IgD-negative memory B cell (primary cell): ENCODE measurements around the gene ANXA1. TPM values are rescaled to one million over a fixed set of nuclear protein-coding genes. Genes with fewer than 3 reads are reported as not detected.
"Not testable (repeated sequence)": the region's sequence is repeated elsewhere in the genome, so short reads cannot be mapped to it uniquely, and the experiment has no call there.

ENCODE experiments used
- H3K27ac Mint-ChIP-seq, 3 donors: one replicate each; pipeline ENCODE4 v1.8.0; 2020 to 2022; ENCODE audit warnings: mild to moderate bottlenecking in 3 of 3, mixed read lengths in 3 of 3, moderate library complexity in 1 of 3
- H3K27me3 Mint-ChIP-seq: one replicate; pipeline ENCODE4 v1.8.0; 2021; ENCODE audit warnings: mixed read lengths
- H3K36me3 Mint-ChIP-seq: one replicate; pipeline ENCODE4 v1.8.0; 2020; ENCODE audit warnings: mild to moderate bottlenecking, mixed read lengths
- H3K4me1 Mint-ChIP-seq, 3 donors: one replicate each; pipeline ENCODE4 v1.8.0; 2020 to 2022; ENCODE audit warnings: mixed read lengths in 3 of 3, mild to moderate bottlenecking in 1 of 3
- H3K4me3 Mint-ChIP-seq, 4 donors: one replicate each; pipeline ENCODE4 v1.8.0; 2020 to 2022; ENCODE audit warnings: mild to moderate bottlenecking in 4 of 4, mixed read lengths in 4 of 4, moderate library complexity in 3 of 4
- H3K9me3 Mint-ChIP-seq, 3 donors: one replicate each; pipeline ENCODE4 v1.8.0; 2020 to 2021; ENCODE audit warnings: mixed read lengths in 3 of 3, mild to moderate bottlenecking in 1 of 3
- polyA plus RNA-seq: library from polyadenylated mRNA; unstranded; fragments of 300-500 nt; fragmentation: Illumina TruSeq; gene quantifications from one replicate; pipeline ENCODE4 v1.2.3, GENCODE V29; 2021

The ANXA1 gene
- polyA plus RNA-seq, 1 donor from 2014 or later, result 10.3 TPM

DNA sequence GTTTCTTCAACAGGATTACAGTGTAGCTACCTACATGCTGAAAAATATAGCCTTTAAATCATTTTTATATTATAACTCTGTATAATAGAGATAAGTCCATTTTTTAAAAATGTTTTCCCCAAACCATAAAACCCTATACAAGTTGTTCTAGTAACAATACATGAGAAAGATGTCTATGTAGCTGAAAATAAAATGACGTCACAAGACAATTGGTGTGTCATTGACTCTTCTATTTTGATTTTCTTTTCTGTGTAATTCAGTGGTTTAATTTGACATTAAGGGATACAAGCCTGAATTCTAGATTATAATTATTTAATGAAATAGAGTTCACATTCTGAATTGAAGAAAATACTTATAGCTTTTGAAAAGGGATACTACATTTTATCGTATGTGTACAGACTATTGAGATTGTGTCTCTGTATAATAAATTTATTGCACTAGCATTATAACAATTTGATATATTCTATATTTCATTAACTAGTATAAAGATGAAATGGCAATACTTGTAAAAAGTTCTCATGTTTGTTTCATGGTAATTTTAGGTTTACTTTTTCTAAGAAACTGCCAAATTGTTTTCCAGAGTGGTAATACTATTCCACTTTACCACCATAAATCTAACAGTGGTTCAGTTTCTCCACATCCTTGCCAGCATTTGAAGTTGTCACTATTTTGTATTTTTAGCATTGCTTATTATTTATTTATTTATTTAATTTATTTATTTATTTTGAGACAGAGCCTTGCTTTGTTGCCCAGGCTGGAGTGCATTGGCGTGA, 18.7 kb downstream of the ANXA1 start:
- Mint-ChIP-seq H3K9me3 (no peaks in the 10 kb centered on the region), H3K27ac (no peak overlapping the region), H3K4me3 (no peak overlapping the region), H3K36me3 (no peaks in the 10 kb centered on the region), H3K4me1 (peaks cover 0 to 6% (median 0%) of the 10 kb centered on the region in 3 donors), H3K27me3 (peaks cover 4% of the 10 kb centered on the region)

DNA sequence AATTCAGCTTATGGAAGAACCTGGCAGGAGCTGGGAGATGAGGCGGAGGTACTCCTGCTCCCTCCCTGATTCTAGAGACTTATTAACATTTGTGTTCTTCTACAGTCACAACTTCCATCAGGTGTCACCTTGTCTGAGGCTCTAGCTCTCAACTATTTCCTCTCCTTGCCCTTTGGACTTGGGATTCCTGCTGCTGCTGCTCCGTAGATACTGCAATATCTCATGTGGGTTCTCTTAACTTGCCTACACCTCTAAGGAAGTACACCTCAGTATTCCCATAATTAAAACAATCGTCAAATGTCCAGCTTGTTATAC, 21.2 kb downstream of the ANXA1 start:
- Mint-ChIP-seq H3K4me1 (peaks cover 0 to 2% (median 0%) of the 10 kb centered on the region in 3 donors), H3K36me3 (no peaks in the 10 kb centered on the region), H3K27ac (no peak overlapping the region), H3K9me3 (no peaks in the 10 kb centered on the region), H3K4me3 (no peak overlapping the region), H3K27me3 (peaks cover 4% of the 10 kb centered on the region)

DNA sequence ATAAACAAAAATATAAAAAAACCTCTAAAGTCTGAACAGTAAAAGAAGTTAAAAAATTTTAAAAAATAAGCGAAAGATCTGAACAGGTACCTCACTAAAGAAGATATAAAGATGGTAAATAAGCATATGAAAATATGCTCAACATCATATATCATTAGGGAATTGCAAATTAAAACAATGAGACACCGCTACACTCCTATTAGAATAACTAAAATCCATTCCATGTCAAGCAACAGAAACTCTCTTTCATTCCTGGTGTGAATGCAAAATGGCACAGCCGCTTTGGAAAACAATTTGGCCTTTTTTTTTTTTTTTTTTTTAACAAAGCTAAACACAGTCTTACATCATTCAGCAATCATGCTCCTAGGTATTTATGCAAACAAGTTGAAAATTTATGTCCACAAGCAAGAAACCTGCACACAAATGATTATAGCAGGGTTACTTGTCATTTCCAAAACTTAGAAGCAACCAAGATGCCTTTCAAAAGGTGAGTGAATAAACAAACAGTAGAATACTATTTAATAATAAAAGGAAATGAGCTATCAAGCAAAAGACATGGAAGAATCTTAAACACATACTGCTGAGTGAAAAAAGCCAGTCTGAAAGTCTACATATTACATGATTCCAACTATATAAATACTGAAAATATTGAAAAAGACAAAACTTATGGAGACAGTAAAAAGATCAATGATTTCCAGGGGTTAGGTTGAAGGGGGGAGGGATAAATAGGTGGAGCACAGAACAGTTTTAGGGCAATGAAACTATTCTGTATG, 22.1 kb downstream of the ANXA1 start:
- Mint-ChIP-seq H3K27ac (no peak overlapping the region), H3K36me3 (no peaks in the 10 kb centered on the region), H3K4me3 (no peak overlapping the region), H3K27me3 (peaks cover 1% of the 10 kb centered on the region), H3K9me3 (no peaks in the 10 kb centered on the region), H3K4me1 (no peaks in the 10 kb centered on the region)

DNA sequence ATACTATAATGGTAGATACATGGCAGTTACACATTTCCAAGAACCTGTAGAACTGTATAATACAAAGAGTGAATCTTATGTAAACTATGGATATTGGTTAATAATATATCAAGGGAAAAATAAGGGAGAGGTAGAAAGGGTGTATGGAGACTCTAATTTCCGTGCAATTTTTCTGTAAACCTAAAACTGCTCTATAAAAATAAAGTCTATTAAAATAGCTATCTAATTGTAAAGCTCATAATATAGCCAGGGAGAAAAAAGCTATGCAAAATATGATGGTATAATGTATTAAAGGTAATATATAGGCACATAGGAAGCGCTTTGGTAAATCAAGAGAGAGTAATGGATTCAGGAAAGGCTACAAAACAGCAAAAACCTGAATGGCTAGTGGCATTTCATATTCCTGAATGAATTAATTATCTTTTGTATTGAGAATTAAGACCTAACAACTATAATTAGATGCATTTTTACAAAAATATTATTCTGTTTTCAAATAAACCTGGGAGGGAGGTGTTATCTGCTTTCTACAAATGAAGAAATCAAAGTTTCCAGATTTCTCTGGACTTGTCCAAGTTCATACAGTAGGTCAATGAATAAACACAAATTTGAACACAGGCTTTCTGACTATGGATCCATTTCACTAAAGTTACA, 22.8 kb downstream of the ANXA1 start:
- Mint-ChIP-seq H3K36me3 (no peaks in the 10 kb centered on the region), H3K27ac (no peak overlapping the region), H3K27me3 (peaks cover 1% of the 10 kb centered on the region), H3K4me1 (no peaks in the 10 kb centered on the region), H3K4me3 (no peak overlapping the region), H3K9me3 (no peaks in the 10 kb centered on the region)

DNA sequence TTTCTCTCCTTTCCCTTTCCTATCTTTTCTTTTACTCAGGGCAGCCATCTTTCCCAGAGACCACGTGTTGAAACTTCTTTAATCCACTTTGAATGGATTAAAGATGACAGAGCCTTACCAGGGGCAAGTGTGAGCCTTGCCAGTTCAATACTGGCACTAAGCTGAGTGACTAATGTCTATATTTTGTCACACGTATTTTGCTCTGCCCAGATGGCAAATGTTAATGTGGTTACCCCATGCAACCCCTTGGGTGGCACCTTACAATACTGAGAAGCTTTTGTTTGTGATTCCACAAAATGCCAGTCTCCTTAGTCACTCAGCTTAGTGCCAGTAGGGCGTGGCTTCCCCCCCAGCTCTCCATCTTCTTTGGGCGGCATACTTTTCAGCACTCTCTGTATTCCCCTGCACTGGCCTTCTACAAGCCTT, 24.8 kb downstream of the ANXA1 start:
- H3K27ac Mint-ChIP-seq, result no peak overlapping the region

DNA sequence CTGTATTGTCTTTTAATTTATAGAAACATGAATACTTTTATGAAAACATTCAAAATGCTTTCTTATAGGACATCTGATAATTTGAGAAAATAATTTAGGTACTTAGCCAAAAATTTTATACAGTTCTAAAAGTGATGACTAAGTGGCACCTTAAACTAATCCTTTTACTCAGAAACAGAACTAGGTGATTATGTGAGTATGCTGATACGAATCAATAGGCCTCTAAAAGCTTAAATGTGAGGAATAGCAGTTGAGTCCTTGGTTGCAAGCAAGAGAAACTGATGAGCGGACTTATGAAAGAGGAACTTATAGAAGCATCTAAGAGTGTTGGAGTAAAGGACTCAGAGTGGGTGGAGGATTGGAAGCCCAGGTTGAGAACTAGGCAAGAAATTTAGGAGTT, 26.4 kb downstream of the ANXA1 start:
- Mint-ChIP-seq H3K36me3 (no peaks in the 10 kb centered on the region), H3K4me1 (no peaks in the 10 kb centered on the region), H3K9me3 (no peaks in the 10 kb centered on the region), H3K4me3 (no peak overlapping the region), H3K27me3 (peaks cover 3% of the 10 kb centered on the region), H3K27ac (no peak overlapping the region)

More for the DNA sequence above, 24.8 kb downstream of the ANXA1 start:
- no peaks in the 10 kb centered on the region for H3K9me3 Mint-ChIP-seq
- no peaks in the 10 kb centered on the region for H3K4me1 Mint-ChIP-seq
- no peaks in the 10 kb centered on the region for H3K36me3 Mint-ChIP-seq
- H3K27me3 Mint-ChIP-seq, result peaks cover 3% of the 10 kb centered on the region
- H3K4me3 Mint-ChIP-seq, result no peak overlapping the region

DNA sequence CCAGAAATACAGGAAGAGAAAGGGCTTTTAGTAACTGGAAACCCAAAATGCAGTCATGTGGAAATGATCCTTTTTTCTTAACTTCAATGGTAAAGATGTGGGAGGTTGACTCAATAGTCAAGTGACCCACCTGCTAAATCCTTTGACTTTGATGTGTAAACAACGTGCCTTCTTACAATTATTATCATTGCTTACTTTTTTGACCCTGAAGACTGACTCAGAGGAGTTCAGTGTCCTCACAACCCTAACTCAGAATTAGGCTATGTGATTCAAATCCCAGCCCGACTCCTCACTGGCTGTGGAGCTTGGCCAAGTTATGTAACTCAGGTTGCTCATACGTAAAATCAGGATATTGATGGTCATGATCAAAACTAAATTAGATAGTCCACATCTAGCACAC, 27.9 kb downstream of the ANXA1 start:
- Mint-ChIP-seq H3K4me3 (no peak overlapping the region), H3K36me3 (no peaks in the 10 kb centered on the region), H3K9me3 (no peaks in the 10 kb centered on the region), H3K27ac (no peak overlapping the region), H3K27me3 (peaks cover 3% of the 10 kb centered on the region), H3K4me1 (no peaks in the 10 kb centered on the region)

DNA sequence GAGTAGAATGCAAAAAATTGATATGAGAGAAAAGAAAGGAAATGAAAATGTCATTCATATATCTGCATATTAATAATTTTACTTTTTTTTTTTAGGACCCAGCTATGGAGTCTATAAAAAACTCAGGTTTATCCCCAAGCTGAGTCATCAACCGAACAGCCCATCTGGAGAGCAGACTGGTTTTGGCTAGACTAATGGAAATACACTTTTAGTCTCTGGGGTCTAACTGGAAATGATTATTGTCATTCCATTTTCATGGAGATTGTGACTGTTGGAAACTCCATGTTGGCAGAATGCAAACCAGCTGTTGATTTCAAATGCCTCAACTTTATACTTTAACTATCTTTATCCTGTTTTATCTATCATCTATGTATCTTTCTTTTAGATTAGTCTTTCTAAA, 28.7 kb downstream of the ANXA1 start:
- no peaks in the 10 kb centered on the region for H3K4me1 Mint-ChIP-seq

DNA sequence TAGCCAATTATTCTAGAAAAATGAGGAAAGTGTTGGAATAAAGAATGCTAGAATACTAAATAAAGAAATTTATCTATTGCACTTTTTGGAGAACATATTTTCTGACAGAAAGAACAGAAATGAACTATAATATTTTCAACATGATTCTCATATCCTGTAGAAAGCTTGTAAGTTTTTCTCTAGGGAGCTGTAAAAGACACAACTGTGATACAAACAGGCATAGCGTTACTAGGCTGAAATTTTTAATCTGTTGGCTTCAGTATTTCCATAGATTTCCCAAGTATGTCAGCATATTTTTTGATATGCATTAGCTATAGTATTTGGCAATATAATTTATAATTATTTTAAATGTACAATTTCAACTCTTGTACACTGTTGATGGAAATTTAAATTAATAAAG, 31.3 kb downstream of the ANXA1 start:
- no peaks in the 10 kb centered on the region for H3K9me3 Mint-ChIP-seq

More for the DNA sequence above, 28.7 kb downstream of the ANXA1 start:
- no peak overlapping the region for H3K4me3 Mint-ChIP-seq
- H3K27ac Mint-ChIP-seq, result no peak overlapping the region
- peaks cover 5% of the 10 kb centered on the region for H3K27me3 Mint-ChIP-seq
- no peaks in the 10 kb centered on the region for H3K9me3 Mint-ChIP-seq
- no peaks in the 10 kb centered on the region for H3K36me3 Mint-ChIP-seq

DNA sequence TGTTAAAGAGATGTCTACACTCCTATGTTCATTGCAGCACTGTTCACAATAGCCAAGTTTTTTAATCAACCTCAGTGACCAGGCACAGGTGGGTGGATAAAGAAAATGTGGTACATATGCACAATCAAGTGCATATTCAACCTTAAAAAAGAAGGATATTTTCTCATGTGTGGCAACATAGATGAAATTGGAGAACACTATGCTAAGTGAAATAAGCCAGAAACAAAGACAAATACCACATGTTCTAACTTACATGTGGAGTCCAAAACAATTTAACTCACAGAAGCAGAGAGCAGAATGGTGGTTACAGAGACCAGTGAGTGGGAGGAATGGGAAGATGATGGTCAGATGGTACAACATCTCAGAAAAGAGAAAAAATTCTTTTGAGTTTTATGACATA, 31.8 kb downstream of the ANXA1 start:
- no peak overlapping the region for H3K4me3 Mint-ChIP-seq
- H3K36me3 Mint-ChIP-seq, result no peaks in the 10 kb centered on the region
- no peaks in the 10 kb centered on the region for H3K4me1 Mint-ChIP-seq
- H3K27ac Mint-ChIP-seq, result no peak overlapping the region
- peaks cover 7% of the 10 kb centered on the region for H3K27me3 Mint-ChIP-seq
- no peaks in the 10 kb centered on the region for H3K9me3 Mint-ChIP-seq

More for the DNA sequence above, 31.3 kb downstream of the ANXA1 start:
- H3K4me3 Mint-ChIP-seq, result no peak overlapping the region
- no peak overlapping the region for H3K27ac Mint-ChIP-seq
- H3K4me1 Mint-ChIP-seq, result no peaks in the 10 kb centered on the region
- peaks cover 7% of the 10 kb centered on the region for H3K27me3 Mint-ChIP-seq
- no peaks in the 10 kb centered on the region for H3K36me3 Mint-ChIP-seq

DNA sequence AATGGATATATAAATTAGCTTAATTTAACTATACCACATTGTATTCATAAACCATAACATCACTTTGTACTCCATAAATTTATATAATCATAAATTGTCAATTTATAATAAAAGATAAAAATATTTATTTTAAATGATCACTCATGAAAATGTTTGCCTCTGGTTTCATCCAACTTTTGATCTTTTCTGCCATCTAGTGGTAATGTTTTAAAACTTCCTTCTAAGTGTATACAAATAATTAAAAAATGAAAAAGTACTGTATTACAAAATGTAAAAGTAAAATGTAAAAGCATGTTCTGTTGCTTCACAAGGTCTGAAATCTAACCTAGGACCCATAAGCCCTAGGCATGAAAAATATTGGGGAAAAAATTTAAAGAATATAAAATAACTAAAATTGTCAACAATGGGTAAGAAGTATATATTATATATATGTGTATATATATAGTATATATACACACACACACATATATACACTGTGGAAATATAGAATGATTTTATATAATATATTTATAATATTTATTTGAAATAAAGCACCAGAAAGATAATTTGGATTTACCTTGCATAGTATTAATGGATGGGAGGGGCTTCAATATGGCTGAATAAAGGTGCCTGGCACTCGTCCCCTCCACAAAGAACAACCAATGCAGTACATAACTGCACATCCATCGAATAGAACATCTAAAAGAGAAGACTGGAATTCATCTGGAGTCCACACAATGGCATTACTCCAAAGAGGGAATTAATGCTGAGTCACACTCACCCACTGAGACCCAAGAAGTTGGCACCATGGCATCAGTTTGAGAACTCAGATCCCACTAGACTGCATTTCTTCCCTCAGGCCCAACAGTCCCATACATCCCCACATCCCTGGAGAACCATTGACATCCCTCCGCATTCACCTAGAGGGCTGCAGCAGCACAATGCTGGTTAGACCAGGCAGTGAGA, 32.5 kb downstream of the ANXA1 start:
- Mint-ChIP-seq H3K36me3 (no peaks in the 10 kb centered on the region), H3K4me1 (no peaks in the 10 kb centered on the region), H3K27me3 (peaks cover 7% of the 10 kb centered on the region), H3K27ac (no peak overlapping the region), H3K9me3 (no peaks in the 10 kb centered on the region), H3K4me3 (no peak overlapping the region)

DNA sequence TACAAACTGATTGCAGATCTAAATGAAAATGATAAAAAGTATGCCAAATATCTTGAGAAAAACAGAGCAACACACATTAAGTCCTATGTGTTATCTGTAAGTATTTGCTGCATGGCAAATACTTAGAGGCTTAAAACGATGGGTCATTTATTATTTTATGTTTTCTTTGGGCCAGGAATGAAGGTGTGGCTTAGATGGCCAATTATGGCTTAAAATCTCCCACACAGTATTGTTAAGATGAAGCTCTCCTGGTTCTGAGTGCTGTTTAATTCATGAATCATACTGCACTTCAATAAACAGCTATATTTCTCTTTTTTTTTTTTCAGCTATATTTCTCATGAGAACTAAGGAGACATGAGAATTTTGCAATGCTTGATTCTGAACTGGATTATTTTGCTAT, 39.4 kb downstream of the ANXA1 start:
- H3K36me3 Mint-ChIP-seq, H3K4me1 Mint-ChIP-seq, H3K27me3 Mint-ChIP-seq, H3K9me3 Mint-ChIP-seq, H3K27ac Mint-ChIP-seq, H3K4me3 Mint-ChIP-seq: not testable (repeated sequence)

DNA sequence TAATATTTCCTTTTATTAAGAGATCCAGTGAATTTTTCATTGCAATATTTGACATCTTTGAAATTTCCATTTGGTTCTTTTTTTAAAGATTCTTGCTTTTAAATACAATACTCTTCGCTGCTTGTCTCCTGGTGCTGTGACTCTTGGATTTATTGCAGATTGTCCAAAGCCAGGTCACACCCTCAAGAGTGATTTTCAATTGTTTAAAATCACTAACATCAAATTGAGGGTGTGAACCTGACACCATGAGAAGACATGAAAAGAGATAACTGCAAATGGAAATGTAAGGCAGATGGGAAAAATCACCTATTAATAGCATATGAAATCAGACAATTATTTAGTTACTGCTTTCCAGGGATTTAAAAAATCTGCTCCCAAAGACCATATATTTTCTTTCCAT, 42.6 kb downstream of the ANXA1 start:
- H3K4me1 Mint-ChIP-seq, result no peaks in the 10 kb centered on the region
- no peak overlapping the region for H3K4me3 Mint-ChIP-seq
- no peaks in the 10 kb centered on the region for H3K36me3 Mint-ChIP-seq
- H3K9me3 Mint-ChIP-seq, result no peaks in the 10 kb centered on the region
- no peaks in the 10 kb centered on the region for H3K27me3 Mint-ChIP-seq
- no peak overlapping the region for H3K27ac Mint-ChIP-seq

DNA sequence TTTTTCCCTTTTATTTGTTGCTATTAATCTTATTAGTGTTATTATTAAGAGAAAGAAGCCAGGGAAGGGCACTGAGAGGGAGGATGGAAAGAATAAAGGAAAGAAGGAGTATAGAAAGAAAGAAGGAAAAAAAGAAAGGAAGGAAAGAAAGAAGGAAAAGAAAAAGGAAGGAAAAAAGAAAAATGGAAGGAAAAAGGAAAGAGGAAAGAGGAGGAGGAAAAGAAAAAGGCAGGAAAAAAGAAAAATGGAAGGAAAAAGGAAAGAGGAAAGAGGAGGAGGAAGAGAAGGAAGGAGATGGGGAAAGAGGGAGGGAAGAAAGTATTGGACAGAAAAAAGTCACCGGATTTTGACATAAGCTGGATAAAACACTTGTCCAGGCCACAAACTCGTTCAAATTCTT, 47.8 kb downstream of the ANXA1 start:
- no peaks in the 10 kb centered on the region for H3K27me3 Mint-ChIP-seq
- no peaks in the 10 kb centered on the region for H3K4me1 Mint-ChIP-seq
- H3K4me3 Mint-ChIP-seq, result no peak overlapping the region
- no peaks in the 10 kb centered on the region for H3K36me3 Mint-ChIP-seq
- H3K9me3 Mint-ChIP-seq, result no peaks in the 10 kb centered on the region
- no peak overlapping the region for H3K27ac Mint-ChIP-seq

DNA sequence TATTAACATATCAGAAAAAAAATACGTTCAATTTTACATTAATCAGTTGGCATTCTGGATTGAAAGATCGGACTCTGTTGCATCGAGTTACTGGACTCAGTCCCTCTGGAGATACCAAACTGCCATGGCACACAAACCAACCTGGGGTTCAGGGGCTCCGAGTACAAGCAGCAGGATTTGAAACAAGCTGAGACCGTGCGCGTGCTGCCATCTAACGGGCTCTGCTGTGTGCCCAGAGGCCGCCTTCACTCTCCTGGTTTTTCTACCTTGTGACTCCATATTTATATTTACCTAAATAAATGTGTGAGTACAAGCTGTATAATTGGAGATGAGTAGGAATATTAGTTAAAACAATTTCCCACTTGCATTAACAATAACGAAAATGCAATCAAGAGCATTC, 48.2 kb downstream of the ANXA1 start:
- H3K27me3 Mint-ChIP-seq, result no peaks in the 10 kb centered on the region
- H3K36me3 Mint-ChIP-seq, result no peaks in the 10 kb centered on the region
- no peaks in the 10 kb centered on the region for H3K4me1 Mint-ChIP-seq
- H3K4me3 Mint-ChIP-seq, result no peak overlapping the region
- H3K27ac Mint-ChIP-seq, result no peak overlapping the region
- no peaks in the 10 kb centered on the region for H3K9me3 Mint-ChIP-seq
